ENCODE data around the gene DPYSL5.

DPYSL5 gene

DNA sequence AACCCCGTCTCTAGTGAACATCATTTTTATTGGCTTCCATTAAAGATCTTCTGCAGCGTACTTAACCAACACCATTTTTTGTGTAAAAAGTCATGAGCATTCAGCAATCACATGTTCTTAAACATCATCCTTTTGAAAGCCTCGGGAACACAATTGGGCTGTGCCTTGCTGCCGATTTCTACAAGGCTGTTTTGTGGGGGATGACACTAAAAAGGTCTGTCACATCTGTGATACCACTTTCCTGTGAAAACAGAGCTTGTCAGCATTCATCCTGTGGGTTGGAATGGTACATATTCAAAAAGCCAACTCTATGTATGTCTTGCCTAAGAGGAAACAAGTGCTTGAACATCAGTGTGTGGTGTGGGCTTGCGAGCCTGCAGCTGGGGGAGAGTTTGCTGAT, 73.4 kb downstream of the DPYSL5 start:
- TF ChIP-seq, protein P1, sequence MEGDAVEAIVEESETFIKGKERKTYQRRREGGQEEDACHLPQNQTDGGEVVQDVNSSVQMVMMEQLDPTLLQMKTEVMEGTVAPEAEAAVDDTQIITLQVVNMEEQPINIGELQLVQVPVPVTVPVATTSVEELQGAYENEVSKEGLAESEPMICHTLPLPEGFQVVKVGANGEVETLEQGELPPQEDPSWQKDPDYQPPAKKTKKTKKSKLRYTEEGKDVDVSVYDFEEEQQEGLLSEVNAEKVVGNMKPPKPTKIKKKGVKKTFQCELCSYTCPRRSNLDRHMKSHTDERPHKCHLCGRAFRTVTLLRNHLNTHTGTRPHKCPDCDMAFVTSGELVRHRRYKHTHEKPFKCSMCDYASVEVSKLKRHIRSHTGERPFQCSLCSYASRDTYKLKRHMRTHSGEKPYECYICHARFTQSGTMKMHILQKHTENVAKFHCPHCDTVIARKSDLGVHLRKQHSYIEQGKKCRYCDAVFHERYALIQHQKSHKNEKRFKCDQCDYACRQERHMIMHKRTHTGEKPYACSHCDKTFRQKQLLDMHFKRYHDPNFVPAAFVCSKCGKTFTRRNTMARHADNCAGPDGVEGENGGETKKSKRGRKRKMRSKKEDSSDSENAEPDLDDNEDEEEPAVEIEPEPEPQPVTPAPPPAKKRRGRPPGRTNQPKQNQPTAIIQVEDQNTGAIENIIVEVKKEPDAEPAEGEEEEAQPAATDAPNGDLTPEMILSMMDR (IDR thresholded peaks at IDR 0.05), result no peak

DNA sequence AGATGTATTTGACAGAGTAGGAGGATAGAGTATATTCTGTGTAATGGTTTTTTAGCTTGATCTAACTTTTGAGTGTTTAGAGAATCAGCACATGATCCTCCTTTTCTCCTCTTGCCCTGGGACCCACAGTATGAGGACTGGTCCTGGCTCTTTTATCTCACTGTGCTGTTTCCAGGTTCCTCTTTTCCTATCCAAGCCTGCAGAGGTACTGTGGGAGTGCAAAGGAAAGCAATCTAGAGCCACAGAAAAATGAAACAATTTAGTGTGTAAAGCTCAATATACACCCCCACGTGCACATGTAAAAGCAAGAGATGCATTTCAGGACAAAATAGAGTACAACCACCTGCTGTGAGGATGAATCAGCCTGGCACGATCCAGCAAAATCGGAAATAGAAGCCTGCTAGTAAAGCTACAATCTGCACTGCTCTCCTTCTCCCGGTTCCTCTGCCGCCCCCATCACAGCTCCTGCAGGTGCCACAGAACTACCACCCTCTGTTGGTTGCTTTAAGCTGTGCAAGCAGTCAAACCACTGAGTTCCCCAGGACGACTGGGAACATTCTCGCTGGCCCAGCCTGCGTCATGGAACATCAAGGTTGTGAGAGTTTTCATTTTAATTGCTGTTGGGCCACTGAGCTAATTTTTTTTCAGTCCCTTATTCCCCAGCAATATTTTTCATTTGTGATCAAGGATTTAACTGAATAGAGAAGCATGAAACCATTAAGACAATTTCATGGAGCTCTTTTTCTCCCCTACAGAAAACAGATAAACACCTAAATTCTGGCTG, 74.7 kb downstream of the DPYSL5 start:
- TF ChIP-seq, protein P1 (IDR thresholded peaks at IDR 0.05), result peak; percentile 62

DNA sequence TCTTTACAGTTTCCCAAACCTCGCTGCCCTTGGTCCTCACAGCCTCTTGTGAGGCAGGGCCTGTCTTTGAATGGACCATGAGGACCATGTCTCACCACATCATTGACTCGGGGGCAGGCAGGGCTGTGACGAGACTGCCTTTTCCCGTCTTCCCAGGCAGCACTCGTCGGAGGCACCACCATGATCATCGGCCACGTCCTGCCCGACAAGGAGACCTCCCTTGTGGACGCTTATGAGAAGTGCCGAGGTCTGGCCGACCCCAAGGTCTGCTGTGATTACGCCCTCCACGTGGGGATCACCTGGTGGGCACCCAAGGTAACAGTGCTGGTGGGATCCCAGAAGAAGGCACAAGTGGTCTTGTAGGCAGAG, 76.8 kb downstream of the DPYSL5 start:
- TF ChIP-seq, protein P1 (IDR thresholded peaks at IDR 0.05), result no peak

DNA sequence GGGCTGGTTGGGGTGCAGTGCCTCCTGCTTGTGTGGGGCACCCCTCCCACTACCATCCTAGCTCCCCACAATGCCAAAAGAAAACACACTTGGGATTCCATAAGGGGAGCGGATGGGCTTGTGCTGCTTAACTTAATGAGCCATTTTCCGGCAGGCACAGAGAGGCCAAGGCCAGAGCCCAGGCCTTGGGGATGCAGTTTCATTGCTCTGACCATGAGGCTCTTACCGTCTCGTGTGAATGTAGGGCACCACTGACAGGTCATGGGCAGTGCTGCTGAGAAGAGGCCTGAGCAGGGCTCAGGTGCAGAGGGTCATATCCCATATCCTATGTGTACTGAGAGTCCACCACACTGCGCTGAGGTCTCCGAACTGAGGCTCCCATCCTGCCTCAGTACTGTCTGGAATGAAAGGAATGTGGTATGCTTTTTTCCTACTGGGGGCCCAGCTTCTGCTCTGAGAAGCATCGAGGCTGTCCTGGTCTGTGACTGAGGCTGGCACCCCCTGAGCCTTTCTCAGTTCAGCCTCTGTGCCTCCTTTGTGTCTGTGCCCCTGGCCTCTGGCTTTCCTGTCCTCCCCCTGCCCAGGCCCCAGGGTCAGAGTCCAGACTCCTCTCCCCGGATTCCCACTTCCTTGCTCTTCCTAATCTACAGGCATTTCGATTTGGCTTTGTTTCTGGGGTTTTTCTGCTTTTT, 77.3 kb downstream of the DPYSL5 start:
- TF ChIP-seq, protein P1 (IDR thresholded peaks at IDR 0.05), result no peak

DNA sequence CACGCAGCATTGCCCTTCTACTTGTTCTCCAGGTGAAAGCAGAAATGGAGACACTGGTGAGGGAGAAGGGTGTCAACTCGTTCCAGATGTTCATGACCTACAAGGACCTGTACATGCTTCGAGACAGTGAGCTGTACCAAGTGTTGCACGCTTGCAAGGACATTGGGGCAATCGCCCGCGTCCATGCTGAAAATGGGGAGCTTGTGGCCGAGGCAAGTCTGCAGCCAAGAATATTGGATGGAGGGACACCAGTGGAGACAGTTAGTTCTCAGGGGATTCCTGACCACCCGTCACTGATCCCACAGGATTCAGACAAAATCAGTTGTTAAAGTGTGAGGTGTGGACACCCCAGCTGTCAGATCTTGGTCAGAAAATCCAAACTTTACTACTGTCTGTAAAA, 79.3 kb downstream of the DPYSL5 start:
- TF ChIP-seq, protein P1 (IDR thresholded peaks at IDR 0.05), result no peak

DNA sequence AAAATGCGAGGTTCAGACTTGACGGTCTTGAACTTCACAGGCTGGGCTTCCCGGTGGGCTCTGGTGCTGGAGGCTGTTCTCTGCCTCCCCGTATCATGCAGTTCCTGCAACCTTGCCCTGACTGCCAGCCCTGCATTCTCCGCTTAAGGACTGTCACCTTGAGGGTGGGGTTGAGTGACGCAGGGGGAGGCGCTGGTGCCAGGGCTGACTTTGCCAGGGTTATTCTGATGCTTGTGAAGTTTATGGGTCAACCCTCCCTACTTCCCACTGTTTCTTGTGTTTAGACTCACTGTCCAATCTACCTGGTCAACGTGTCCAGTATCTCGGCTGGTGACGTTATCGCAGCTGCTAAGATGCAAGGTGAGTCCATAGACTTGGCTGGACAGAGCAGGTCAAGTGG, 85.0 kb downstream of the DPYSL5 start:
- TF ChIP-seq, protein P1 (IDR thresholded peaks at IDR 0.05), result no peak

DNA sequence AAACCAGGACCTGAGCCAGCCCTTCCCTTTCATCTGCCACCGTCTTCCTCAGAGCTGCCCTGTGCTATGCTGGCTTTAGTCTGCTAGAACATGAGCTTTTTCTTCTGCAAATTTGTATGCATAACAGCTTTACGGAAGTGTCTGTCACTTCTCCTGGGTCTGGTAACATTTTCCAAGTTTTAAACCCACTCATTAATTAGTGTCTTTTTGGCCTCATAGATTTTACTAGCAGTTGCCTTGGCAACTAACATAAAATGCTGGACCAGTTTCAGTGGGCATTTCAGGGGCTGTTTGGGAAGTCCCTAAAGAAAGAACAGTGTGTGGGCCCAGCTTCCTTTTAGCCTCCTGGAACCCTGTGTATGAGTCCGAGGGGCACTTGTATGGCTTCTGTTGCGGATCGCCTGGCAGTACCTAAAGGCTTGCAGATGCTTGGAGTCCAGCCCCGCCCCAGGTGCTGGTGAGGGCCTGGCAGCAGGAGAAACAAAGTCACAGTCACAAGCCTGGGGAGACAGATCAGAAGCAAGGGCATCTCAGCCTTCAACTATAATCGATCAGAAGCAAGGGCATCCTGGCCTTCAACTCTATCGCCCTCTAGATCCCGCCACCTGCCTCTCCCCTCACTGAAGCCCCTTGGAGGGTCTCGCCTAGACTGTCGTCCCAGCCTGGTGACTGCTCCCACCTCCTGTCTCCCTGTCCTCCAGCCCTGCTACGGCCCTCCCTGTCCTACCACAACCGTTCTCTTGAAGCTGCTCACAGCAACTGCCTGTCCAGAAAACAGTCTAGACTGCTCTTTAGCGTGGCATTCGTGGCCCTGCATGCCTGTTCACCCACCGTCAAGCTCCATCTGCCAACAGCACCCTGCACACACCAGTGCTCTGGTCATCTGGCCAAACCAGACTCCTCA, 85.8 kb downstream of the DPYSL5 start:
- TF ChIP-seq, protein P1 (IDR thresholded peaks at IDR 0.05), result no peak

Measured in LNCAP (cell line).